NCI-H69 (cell line): ENCODE results near the gene BEX3.
A peak's percentile ranks its signal among the peaks of the same experiment; 100 is the strongest.
"Not testable (repeated sequence)": the region's sequence is repeated elsewhere in the genome, so short reads cannot be mapped to it uniquely, and the experiment has no call there.

Source experiments
- DNase-seq: peaks from one replicate; lab custom pipeline; 2025; lab: John Stamatoyannopoulos, UW

BEX3 gene

DNA sequence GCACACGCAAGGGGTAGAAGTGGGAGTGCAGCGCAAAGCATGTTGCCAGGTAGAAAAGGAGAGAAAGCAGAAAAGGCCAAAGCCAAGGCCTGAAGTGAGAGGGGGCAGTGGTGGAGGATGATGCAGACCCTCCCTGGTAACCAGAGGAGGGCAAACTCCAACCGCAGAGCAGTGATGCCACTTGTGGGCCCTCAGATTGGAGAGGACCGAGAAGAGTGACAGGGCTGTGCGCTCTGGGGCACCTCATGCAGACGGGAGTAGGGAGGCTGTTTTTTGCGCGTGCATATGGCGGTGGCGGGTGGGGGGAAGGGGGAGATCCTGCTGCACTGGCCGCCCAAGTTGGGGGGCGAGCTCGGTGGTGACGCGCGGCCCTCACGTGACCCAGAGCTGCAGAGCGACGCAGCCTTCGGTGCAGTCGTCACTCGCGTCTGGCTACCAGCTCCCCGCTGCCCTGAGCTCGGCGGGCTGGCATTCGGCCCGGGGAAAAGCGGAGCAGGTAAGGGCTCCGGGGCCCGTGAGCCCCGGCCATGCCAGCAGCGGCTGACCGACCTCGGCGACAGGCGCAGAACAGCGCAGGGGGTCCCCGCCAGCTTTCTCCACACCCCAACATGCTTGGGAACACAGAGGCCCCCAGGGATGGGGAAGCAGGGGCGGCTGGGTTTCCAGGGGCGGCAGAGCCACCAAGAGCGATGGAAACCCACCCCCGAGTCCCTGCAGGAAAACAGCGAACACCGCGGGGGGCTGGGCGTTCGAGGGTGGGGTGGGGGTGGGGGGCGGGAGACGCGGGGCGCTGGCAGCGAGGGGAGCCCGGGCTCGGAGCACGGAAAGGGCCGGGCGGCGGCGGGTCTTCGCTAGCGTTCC is at the start of gene BEX3:
Gene BEX3, plus strand, starts transcription at position 421 of the 861 bp plus-strand sequence. CDS start 984 bp downstream, outside the sequence.
- peak; percentile 47 for DNase-seq

DNA sequence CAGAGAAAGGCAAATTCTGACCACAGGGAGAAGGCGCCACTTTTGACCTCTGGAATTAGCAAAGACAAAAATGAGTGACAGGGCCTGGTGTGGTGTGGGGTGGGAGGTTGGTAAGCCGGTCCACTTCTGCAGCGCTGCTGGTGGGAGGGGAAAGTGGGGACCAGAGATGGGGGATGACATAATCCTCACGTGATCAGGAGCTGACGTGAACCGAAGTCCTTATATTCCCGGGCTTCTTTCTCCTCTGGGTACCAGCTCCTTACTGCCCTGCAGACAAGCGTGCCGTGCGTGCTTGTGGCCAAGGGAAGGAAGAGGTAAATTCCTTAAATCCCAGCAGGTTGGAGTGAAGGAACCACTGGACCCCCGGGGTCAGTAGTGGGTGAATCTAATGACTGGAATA is 46.3 kb upstream of the BEX3 start, which contains the start of gene TCEAL7:
Gene TCEAL7, plus strand, starts transcription at position 249 of the 400 bp plus-strand sequence. CDS start 1,165 bp downstream, outside the sequence.
- DNase-seq: no peak

DNA sequence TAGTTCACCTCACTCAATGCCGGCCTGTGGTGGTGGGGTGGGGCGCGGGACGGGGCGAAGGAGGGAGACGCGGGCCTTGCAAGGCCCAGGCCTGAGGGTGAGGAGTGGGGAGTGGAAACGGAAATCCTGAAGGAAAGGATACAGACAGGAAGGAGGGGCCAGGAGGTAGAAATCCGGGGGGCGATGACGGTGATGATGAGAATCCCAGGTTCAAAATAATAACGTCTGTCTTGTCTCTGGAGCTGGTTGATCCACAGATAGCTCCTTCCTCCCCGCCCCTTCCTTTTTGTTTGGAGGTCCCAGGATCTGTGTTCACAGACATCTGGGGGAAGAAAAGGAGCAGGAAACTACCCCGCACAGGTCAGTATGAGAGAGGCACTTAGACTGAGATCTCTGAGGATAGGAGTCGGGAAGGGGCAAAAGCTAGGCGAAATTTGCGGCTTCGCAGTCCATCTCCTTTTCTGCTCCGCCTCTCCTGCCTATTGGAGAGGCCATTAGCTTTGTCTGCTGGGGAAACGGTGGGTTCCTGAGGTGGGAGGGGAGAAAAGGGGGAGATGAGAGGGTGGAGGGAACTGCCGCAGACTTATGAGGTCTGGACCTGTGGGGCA is 45.6 kb upstream of the BEX3 start:
- DNase-seq: no peak

DNA sequence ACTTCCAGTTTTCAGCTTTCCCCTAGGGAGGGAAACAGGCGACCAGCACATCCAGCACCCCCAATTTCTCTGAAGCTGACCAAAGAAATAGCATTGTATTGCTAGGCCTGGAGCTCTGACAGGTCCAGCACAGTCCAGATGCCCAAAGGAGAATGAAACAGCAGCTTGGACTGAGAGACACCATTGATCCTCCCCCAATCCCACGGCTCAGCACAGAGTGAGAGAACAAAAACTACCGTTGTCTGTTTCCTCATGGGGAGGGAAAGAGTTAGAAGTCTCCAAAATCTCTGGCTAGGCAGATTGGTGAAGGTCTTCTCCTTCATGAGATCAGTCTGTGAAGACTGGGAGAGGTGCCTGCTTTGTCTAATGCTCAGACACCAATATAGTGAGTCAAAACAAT is 37.7 kb upstream of the BEX3 start:
- DNase-seq: no peak

DNA sequence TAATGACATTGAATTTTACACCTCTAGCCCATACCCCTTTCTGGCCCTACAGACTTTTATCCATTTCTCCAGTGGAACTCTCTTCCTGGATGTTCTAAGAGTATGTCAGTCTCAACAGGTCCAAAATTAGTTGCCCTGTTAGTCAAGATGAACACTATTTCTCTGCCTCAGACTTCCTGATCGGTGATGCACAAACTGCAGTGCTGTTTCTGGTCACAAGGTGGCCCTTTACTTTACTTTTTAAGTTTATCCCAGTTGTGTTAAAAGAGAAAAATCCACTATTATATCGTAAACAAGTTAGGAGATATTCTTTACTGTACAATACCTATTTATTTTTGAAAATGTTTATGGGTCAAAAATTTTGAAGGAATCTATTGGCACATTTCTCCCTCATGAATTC is 33.2 kb upstream of the BEX3 start:
- peak; percentile 0 for DNase-seq

DNA sequence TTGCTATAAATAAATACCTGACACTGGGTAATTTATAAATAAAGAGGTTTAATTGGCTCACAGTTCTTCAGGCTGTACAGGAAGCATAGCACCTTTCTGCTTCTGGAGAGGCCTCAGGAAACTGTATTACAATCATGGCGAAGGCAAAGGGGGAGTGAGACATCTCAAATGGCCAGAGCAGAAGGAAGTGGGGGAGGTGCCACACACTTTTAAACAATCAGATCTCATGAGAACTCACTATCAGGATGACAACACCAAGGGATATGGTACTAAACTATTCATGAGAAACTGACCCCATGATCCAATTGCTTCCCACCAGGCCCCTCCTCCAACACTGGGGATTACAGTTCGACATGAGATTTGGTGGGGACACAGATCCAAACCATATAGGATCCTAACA is 31.7 kb upstream of the BEX3 start:
- DNase-seq: no peak

DNA sequence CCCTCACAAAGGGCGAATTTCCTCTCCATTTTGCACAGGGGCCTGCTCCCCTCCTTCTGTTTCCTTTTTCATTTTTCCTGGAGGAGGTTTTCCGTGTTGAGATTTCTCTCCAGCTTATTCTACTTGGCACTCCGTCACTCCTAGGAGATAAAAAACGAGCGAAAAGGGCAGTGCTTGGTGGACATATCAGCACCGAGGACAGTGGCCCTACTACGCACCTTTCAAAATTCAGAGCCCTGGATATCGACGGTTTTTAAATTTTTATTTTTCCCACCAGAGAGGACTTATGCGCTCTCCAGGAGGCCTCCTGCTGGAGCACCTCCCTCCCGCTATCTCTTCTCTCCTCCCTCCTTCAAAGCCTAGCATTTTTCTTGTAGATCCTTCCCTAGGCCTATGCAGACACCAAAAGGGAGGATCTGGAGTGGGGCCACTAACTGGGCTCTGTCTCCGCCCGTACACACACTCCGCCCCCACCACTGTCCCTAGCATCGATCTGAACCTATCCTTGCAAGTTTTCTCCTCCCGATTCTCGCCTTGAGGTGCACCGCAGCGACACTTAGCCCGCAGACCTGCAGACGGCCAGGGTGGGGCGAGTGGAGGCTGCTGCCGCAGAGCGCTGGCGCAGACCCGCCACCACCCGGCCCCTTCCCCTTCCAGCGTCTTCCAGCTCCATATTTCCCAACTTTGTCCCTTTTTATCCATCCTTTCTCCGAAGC is 28.5 kb upstream of the BEX3 start:
- DNase-seq: no peak

DNA sequence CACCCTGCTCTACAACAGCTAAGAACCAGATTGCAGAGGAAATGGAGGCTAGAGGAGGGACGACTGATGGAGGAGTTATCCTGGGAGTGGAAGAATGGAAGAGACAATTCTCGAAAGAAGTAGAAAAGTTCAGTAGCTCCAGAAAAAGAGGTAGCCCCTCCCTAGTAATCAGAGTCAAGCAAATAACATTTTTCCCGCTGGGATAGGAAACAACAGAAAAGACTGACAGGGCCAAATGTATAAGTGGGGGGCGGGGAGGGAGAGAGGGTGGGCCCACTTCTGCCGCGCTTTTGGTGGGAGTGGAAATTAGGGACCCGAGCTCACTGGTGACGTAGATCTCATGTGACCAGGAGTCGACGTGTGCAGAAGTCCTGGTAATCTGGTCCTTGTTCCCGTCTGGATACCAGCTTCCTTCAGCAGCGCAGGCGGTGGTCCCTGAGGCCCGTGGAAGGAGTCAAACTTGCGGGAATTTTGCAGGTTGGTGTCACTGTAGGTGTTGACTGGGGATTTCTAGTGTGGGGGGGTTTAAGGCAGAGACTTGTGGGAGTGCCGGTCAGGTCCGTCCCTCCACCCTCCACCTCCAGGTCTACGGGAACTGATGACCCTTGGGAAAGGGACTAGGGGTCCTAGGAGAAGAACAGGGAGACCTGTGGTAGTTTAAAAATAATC is 20.1 kb upstream of the BEX3 start, which contains the start of gene TCEAL9:
Gene TCEAL9, plus strand, starts transcription at position 377 of the 669 bp plus-strand sequence. CDS start 1,179 bp downstream, outside the sequence.
- peak; percentile 5 for DNase-seq

DNA sequence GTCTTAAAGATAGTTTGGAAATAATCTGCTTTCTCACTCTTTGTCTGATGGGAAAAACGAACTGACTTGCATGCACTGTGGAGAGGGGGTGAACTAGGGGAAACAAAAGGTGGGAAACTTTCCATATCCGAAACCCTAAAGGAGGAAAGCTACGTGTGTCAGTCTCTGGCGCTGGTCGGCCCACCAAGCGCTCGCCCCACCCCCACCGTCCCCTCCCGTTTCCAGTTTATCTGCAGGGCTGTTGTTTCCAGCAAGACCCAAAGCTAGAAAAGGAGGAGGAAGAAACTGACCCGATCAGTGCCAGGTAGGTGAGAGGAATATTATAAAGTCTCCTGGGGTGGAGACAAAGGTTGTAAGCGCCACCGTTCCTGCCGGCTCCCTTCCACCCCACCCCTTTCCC is 19.5 kb upstream of the BEX3 start:
- DNase-seq: peak; percentile 0

DNA sequence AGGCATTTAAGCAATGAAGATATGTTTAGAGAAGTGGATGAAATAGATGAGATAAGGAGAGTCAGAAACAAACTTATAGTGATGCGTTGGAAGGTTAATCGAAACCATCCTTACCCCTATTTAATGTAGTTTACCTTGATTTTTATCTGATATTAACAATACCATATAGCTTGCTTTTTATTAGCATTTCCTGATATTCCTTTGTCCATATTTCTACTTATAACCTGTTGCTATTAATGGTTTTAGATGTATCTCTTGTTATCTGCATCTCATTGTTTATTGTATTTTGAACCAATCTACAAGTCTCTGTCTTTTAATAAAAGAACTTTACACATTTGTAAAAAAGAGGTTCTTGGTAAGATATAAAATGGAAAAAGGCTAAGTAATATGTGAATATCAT is 18.5 kb upstream of the BEX3 start:
- no peak for DNase-seq

DNA sequence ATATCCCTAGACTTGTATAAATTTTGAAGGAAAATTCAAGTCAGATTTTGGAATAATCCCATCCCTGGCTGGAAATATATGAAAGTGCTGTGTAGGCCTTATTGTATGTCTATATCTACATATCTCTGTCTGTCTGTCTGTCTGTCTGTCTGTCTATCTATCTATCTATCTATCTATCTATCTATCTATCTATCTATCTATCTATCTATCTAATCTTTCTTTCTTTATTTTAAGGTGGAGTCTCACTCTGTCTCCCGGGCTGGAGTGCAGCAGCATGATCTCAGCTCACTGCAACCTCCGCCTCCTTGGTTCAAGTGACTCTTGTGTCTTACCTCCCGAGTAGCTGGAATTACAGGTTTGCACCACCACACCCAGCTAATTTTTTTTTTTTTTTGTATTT is 16.7 kb upstream of the BEX3 start:
- not testable (repeated sequence) for DNase-seq

DNA sequence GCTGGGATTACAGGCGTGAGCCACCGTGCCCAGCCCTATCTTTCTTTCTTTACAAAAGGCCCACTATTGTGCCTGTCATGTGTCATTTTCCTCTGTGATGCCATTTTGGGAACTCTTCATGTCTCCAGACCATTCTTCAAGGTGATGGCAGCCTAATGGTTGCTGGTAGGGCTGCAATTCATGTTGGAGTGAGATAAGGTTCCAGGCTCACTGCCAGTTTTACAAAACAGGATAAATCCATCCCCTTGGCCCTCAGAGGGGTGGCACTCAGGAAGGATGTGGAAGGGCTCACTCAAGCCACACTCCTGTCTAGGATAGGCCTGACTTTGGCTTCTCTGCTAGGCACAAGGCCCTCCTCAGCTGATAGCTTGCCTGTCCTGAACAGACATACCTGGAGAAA is 16.2 kb upstream of the BEX3 start:
- no peak for DNase-seq

DNA sequence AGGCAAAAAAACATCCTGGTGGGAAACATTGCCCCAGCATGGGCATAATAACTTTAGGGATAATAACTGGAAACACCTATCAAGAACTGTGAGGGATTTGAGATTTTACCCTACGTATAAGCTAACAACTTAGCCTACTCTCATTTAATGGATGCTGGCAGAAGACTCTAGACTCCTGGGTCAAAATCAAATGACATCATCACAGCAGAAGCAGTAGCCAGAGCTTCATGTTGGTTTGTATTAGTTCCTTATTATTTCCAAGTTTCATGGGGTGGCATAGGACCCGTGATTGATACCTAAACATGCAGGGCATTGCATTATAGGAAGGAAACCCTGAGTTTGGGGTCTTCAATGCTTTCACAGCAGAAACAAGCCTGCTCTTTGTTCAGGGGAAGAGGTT is 15.4 kb upstream of the BEX3 start:
- DNase-seq: no peak

DNA sequence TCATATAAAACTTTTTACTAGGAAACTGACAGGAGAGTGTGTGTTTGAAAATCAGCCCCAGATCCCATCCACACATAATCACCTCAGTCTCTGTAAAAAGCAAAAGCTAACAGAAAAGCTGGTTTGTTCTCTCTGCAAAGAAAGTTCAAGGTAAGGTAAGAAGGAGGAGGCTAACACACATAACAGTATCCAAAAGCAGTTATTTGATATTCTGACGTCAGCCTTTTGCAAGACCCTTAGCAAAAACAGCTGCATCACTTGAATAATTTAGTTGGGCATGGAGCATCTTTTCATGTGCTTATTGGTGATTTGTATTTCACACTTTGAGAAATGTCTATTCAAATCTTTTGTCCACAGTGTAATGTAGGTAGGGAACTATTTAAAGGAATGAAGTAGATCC is 14.5 kb upstream of the BEX3 start:
- DNase-seq: no peak

DNA sequence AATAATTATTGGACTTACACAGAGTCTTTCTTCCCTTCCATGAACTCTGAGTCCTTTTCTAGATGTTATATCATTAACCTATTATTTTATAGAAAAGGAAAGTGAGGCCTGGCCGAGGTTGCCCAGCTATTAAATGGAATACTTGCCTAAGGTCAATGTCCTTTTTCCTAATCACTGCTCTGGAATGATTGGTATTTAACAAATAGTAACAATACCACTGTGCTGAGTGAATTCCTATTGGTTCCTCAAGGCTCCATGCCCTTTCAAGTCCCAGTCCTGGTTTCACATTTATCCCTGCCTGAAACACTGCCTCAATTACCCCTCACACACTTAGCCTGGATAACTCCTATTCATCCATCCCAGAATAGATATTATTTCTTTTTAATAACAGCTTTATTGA is 13.9 kb upstream of the BEX3 start:
- DNase-seq: no peak

DNA sequence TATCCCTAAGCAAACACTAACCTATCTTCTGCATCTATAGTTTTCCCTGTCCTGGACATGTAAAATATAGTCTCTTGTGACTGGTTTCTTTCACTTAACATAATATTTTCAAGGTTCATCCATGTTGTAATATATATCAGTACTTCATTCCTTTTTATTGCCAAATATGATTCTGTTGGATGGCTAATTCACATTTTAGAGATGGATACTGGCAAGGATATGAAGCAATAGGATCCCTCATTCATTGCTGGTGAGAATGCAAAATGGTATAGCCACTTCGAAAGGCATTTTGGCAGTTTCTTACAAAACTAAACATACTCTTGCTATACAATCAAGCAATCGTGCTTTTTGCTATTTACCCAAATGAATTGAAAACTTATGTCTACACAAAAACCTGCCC is 13.3 kb upstream of the BEX3 start:
- DNase-seq: no peak

DNA sequence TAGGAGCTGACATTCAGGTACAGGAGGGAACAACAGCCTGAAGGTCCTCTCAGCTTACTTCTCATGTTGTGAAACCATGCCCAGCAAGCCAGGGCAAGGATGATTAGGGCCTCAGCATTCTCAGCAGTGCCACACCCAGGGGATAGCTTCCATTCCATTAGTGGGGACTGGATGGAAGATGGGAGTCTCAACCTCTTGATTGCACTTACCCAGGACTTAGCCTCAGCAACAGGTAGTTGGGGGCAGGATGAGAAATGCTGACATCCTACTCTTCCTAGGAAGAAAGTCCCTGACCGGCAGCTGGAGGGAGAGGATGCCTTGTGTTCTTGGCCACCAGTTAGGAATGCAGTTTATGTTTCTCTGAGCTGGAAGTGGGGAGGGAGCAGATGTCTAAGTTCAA is 8.8 kb upstream of the BEX3 start:
- DNase-seq: no peak

DNA sequence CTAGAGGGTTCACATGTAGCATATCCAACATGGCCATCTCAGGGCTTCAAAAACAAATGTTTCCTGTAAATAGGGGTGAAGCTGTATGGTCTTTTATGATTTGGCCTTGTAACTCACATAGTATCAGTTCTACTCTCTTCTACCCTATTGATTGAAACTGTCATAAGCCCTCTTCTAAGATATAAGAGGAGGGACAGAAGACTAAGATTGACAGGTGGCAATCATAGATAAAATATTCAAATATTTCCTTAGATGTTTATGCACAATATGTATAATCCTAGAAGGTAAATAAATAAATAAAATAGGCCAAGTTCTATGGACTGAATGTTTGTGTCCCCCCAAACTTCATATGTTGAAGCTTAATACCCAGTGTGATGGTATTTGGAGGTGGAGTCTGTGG is 6.9 kb upstream of the BEX3 start:
- DNase-seq: no peak

DNA sequence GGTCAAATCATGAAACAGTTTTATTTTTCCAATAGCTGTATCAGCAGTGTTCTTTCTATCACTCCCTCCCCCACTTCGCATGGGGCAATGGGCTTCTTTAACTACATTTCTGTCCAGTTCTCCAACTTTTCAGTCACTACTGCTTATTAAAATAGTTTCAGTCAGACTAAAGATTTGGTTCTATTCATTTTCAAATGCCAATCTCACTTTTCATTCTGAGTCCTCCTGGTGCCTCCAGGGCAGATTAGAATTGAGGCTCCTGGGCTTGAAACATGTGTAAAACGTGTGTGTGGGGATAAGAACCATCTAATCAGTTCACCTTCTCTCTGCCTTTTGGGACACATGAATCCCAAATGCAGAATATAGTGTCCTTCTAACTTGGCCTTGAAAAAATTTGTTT is 3.5 kb upstream of the BEX3 start:
- DNase-seq: no peak

DNA sequence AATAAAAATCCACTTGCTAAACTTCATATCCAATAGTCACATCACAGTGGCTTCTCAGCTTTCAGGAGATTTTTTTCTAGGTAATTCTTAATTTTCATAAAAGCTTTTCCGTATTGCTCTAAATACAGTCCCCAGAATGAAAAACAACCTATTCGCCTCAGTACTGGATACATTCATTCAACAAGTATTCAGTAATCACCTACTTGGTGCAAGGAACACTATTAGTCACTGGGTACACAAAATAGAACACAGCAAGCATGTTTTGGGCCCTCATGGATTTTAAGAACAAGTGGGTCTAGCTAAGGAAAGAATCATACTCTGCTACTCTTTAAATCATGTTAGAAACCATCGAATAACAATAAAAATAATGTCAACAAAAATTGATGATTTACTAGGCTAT is 2.8 kb upstream of the BEX3 start:
- DNase-seq: no peak

DNA sequence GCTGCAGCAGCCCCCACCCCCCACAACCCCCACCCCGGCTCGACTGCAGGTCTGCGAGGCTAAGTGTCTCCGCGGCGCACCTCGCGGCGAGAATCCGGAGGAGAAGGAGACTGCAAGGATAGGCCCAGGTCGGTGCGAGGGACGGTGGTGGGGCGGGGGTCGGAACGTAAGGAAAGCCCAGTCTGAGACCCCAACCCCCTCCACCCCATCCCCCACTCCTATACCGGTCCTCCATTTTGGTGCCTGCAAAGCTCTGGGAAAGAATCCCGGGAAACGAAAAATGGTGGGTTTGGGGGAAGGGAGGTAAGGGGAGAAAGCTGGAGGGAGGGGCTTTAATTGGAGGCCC is 614 bp downstream of the BEX3 start:
- DNase-seq: peak; percentile 25

DNA sequence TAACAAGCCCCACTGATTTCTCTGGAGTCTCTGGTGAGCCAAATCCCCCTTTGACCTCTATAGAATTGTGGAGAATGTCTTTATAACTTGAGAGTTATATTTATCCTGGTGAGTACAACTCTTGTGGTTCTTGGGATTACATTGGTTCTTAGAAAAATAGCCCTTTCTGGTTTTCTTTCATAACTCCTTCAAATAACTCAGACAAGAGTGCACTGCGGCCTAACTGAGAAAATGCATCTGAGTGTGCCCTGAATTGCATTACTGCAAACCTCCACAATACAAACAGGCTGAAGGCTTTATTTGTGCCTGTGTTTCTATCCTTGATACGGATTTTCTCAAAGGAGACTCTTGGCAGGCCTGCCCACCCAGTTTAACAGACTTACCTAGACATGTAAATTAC is 2.7 kb downstream of the BEX3 start:
- DNase-seq: no peak
